HCEC 1CT (cell line): ENCODE measurements around the gene PURB.
"Not testable (repeated sequence)": the region's sequence is repeated elsewhere in the genome, so short reads cannot be mapped to it uniquely, and the experiment has no call there.

ENCODE experiments used
- DNase-seq: peaks from one replicate; pipeline ENCODE4 v3.0.0-alpha.2; 2017

Gene PURB

GRCh38 chr7:44885394-44886317 lies at the start of gene PURB:
TSS of gene PURB (minus strand) at chr7:44885530. CDS start at chr7:44885348, 182 bp downstream.
- peak; percentile 98 for DNase-seq

DNA sequence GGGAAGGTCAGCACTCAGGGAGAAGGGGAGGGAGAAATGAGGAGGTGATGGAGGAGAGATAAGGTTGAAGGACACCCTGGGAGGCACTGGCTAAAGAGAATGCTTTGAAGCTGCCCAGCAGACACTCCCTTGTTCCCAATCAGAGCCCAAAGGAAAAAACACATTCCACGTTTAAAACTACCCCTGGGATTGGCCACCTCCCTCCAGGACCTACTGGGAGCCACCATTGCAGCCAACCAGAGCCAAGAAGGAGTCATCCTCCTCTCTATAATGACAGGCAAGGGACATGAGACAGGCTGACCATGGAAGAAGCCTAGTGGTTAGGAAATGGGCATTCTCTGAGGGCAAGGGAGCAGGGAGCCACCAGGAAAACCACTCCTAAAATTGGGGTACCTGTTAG lies 49.7 kb upstream of the PURB start:
- DNase-seq: no peak

DNA sequence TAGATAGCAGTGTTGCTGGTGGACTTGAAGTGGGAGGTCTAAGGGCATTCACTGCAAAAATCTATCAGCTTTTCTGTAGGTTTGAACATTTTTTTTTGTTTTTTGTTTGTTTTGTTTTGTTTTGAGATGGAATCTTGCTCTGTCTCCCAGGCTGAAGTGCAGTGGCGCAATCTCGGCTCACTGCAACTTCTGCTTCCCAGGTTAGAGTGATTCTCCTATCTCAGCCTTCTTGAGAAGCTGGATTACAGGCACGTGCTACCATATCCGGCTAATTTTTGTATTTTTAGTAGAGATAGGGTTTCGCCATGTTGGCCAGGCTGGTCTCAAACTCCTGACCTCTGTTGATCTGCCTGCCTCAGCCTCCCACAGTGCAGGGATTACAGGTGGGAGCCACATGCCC lies 49.2 kb upstream of the PURB start:
- DNase-seq: not testable (repeated sequence)

GRCh38 chr7:44930921-44931320 lies 45.6 kb upstream of the PURB start:
- no peak for DNase-seq

GRCh38 chr7:44922351-44922694 lies 37.0 kb upstream of the PURB start:
- no peak for DNase-seq

GRCh38 chr7:44921607-44922350 lies 36.4 kb upstream of the PURB start:
- DNase-seq: peak; percentile 54

DNA sequence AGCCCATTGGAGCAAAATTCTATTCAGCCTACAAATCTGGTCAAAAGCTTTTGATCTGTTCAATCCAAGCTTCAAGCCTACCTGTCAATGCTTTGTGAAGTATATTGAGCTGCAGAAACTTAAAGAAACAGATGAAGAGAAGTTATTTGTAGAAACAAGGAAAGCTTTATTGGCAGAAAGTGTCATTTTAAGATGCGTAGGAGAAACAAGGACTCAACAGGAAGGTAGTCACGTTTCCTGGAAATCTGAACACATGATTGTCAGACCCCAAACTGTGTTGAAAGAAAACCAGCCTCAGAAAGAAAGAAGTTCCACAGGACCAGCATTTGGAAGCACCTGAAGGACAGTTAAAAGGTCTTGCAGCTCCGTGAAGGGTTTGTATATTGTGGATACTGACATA lies 34.8 kb upstream of the PURB start:
- no peak for DNase-seq

DNA sequence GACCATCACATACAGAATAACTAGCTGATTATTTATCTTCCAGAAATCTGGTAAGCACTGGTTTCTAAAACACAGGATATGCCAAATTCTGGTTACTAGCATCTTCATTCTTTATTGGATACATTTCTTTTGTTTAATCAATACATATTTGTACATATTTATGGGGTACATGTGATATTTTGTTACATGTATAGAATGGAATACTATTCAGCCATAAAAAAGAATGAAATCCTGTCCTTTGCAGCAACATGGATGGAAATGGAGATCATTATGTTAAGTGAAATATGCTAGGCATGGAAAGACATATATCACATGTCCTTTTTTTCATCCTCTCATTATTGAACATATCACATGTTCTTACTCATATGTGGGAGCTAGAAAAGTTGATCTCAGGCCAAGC lies 32.7 kb upstream of the PURB start:
- no peak for DNase-seq

GRCh38 chr7:44917465-44917864 lies 32.1 kb upstream of the PURB start:
- DNase-seq: no peak

GRCh38 chr7:44914992-44915607 lies 29.8 kb upstream of the PURB start:
- DNase-seq: no peak

GRCh38 chr7:44912775-44913347 lies 27.5 kb upstream of the PURB start:
- no peak for DNase-seq

- DNase-seq: no peak
Measured at GRCh38 chr7:44911911-44912310, 26.6 kb upstream of the PURB start.

GRCh38 chr7:44909596-44910389 lies 24.5 kb upstream of the PURB start:
- DNase-seq: no peak

DNA sequence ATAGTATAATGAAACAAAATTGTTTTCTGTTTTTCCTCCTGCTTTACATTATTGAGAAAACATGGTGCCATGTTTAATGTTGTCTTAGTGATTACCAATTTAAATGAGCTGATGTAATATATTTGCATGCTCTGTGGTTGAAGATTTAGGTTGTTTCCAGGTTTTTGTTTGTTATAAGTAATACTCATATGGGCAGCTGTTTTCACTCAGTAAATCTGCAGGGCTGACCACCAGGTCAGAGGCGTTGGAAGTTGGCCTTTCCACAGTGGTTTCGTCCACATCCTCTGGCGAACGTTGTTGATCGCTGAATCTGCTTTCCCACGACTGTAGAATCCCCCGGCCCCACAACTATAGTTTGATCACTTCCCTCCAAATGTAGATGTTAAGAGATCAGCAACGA lies 21.6 kb upstream of the PURB start:
- no peak for DNase-seq

DNA sequence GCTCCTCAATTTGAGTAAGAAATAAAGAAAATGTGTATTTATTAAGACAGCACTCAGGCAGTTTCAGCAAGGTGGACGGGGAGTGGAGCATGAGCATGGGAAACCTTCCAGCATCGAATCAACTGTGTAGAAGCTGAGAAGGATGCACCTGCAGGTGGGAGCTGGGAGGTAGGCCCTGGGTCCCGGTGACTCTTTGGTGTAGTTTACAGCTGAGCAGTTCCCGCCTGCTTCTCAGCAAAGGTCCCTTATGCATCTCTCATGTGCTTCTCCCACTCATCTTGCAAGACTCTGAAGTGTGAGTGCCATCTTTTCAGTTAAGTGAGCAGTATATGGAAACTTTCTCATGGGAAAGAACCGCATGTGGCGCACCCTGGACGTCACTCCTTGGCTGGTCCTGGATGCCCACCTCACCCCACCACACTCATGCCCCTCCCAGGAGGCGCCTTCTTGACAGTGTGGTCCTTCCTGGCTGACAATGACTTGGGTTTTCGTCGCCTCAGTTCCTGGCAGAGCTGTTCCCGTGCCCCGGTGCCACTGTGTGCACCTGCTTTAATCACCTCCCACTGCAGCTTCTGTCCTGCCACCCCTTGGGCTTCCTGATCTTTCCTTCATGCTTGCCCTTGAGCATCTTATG lies 19.8 kb upstream of the PURB start:
- DNase-seq: no peak

DNA sequence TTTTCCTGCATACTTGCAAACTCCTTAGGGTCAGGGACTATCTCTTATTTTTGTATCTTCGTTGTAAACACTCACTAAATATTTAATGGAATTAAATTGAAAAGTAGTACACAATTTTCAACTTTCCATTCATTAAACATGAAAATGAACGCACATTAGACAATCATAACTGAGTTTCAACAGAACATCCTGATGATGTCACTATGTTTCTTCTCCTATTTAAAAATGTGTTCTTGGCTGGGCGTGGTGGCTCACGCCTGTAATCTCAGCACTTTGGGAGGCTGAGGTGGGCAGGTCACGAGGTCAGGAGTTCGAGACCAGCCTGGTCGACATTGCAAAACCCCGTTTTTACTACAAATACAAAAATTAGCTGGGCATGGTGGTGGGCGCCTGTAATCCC lies 14.1 kb upstream of the PURB start:
- no peak for DNase-seq

DNA sequence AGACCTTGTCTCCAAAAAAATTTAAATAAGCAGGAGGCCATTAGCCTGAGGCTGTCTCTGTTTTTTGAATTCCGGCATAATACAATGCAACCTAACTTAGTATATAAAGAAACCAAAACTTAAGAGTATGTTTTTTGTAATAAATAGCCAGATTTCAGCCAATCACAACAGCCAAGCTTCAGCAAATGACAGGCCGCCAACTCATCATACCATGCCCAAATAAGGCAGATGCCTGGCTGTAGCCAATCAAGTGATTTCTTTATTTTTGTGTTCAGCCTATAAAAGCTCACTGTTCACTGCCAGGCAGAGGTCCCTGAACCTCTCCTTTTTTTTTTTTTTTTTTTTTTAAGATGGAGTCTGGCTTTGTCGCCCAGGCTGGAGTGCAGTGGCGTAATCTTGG lies 12.7 kb upstream of the PURB start:
- no peak for DNase-seq

DNA sequence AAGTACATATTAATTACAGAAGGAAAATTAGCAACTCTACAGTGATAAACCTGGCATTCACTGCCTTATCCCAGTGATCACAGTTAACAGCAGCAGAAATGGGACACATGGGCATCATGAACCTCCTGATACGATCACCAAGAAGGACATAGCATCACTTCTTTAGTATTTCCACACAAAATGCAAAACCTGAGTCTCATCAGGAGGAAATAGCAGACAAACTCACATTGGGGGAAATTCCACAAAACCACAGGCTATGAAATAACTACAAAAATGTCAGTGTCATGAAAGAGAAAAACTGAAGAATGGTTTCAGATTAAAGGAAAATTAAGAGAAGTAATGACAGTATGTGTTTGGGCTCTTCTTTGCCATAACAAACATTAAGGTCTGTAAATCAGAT lies 12.0 kb upstream of the PURB start:
- no peak for DNase-seq

GRCh38 chr7:44894888-44895580 lies 9.7 kb upstream of the PURB start:
- DNase-seq: peak; percentile 55

DNA sequence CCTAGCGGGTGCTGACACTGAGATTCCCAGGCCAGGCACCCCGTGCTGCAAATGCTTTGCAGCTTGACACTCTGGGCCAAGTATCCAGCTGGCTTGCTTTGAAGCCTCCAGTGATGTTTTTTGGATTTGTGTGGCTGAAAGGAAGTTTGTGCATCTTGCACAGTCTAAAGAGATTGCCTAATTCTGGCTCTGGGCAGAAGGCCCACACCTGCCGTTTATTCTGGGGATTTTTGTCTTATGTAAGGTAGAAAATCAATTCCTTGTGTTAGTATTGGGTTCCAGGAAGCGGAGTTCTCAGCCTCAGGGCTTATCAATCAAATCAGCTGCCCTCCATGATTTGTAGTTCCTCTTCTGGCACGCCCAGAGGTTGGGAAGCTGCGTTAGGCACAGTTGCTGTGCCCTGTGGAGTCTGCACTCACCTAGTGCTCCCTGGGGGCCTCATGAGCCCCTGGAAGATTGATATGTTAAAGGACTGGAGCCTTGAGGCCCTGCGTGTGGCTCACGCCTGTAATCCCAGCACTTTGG lies 8.4 kb upstream of the PURB start:
- no peak for DNase-seq

DNA sequence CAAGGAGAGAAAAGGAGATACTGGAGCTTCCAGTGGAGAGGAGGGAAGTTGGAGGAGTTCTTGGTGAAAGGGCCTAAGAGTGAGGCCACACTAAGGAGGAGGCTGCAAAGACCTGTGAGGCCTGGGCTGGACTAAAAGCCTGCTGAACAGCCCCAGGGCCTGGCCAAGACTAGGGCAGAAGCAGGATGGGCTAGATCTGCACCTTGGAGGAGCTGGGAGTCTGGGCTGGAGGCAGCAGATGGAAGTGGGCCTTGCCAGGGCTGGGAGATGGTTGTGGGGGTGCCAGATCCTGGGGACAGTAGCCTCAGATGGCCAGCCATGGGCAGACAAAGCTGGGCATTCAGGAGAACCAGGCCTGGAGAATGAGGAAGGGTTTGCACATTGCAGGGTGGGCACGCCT lies 6.5 kb upstream of the PURB start:
- DNase-seq: no peak
